IMR-90 (cell line): ENCODE results near the gene NEURL4. TPM values are rescaled to one million over a fixed set of nuclear protein-coding genes. Genes with fewer than 3 reads are reported as not detected.

ENCODE experiments used
- ATAC-seq: fragments of 200-7000 bp; cut with Tn5 transposase; 2 replicates; pipeline ENCODE4 v1.9.1; 2020; ENCODE audit warnings: low read depth, mild to moderate bottlenecking, moderate library complexity
- BruUV-seq: library from RNA; stranded (reverse); fragments of 400-500 nt; replicated peaks from 2 replicates; lab custom pipeline; 2021; lab: Mats Ljungman, UMichigan
- CTCF ChIA-PET: fragments of 300-600 bp; formaldehyde crosslinking; extraction: SDS; loops from one replicate; lab custom pipeline; 2021; ENCODE audit warnings: antibody characterized with exemption; lab: Yijun Ruan, JAX
- POLR2A ChIA-PET: fragments of 300-600 bp; sonication (Branson Sonifier 250); formaldehyde crosslinking; loops from one replicate; lab custom pipeline; 2022; ENCODE audit warnings: antibody characterized with exemption; ENCODE audit not compliant: unreplicated experiment; lab: Charles Lee
- DNase-seq: peaks from one replicate; pipeline ENCODE4 v3.0.0; 2013
- H2AFZ ChIP-seq: replicated peaks from 2 replicates; pipeline ENCODE3; 2013; ENCODE audit warnings: low read length, mild to moderate bottlenecking; ENCODE audit not compliant: poor library complexity
- H2AK5ac ChIP-seq: 2 replicates; pipeline ENCODE4 v1.6.1; 2013; ENCODE audit warnings: low read depth, low read length, inconsistent platforms
- H2AK9ac ChIP-seq: replicated peaks from 2 replicates; pipeline ENCODE3; 2013; ENCODE audit warnings: mild to moderate bottlenecking, low read depth, low read length, moderate library complexity; ENCODE audit not compliant: poor library complexity
- H2BK120ac ChIP-seq: 2 replicates; pipeline ENCODE4 v1.6.1; 2013; ENCODE audit warnings: low read depth, low read length, inconsistent platforms
- H2BK15ac ChIP-seq: 3 replicates; pipeline ENCODE4 v1.6.1; 2013; ENCODE audit warnings: low read depth, low read length, inconsistent platforms
- H2BK20ac ChIP-seq: 2 replicates; pipeline ENCODE4 v1.6.1; 2013; ENCODE audit warnings: low read depth, mild to moderate bottlenecking, inconsistent platforms, low read length, moderate library complexity
- H2BK5ac ChIP-seq: 2 replicates; pipeline ENCODE4 v1.6.1; 2013; ENCODE audit warnings: mild to moderate bottlenecking, low read depth, low read length, inconsistent platforms; ENCODE audit not compliant: poor library complexity, severe bottlenecking
- H3K14ac ChIP-seq: replicated peaks from 2 replicates; pipeline ENCODE4 v1.6.1; 2013; ENCODE audit warnings: low read depth, low read length, inconsistent platforms
- H3K18ac ChIP-seq: 2 replicates; pipeline ENCODE4 v1.6.1; 2013; ENCODE audit warnings: low read depth, low read length, control low read depth
- H3K23ac ChIP-seq: 2 replicates; pipeline ENCODE4 v1.6.1; 2013; ENCODE audit warnings: low read depth, low read length, inconsistent platforms
- H3K27ac ChIP-seq: 2 replicates; pipeline ENCODE4 v1.5.1; 2013; ENCODE audit warnings: mild to moderate bottlenecking, control low read depth, low read length; ENCODE audit not compliant: insufficient read depth
- H3K27me3 ChIP-seq: 2 replicates; pipeline ENCODE4 v1.6.1; 2013; ENCODE audit warnings: low read length; ENCODE audit not compliant: control insufficient read depth, insufficient read depth
- H3K36me3 ChIP-seq: 2 replicates; pipeline ENCODE4 v1.6.1; 2013; ENCODE audit warnings: low read length, mixed read lengths; ENCODE audit not compliant: control insufficient read depth, insufficient read depth
- H3K4ac ChIP-seq: 2 replicates; pipeline ENCODE4 v1.6.1; 2013; ENCODE audit warnings: low read depth, low read length, inconsistent platforms
- H3K4me1 ChIP-seq: 2 replicates; pipeline ENCODE4 v1.6.1; 2013; ENCODE audit warnings: low read length, mixed read lengths; ENCODE audit not compliant: control insufficient read depth, insufficient read depth
- H3K4me2 ChIP-seq: 2 replicates; pipeline ENCODE4 v1.6.1; 2013; ENCODE audit warnings: low read depth, mild to moderate bottlenecking, control low read depth, low read length, moderate library complexity
- H3K4me3 ChIP-seq: 2 replicates; pipeline ENCODE4 v1.5.1; 2013; ENCODE audit warnings: low read depth, mild to moderate bottlenecking, control low read depth, low read length, moderate library complexity; ENCODE audit not compliant: insufficient read depth
- H3K56ac ChIP-seq: 2 replicates; pipeline ENCODE4 v1.6.1; 2013; ENCODE audit warnings: low read length, inconsistent platforms; ENCODE audit not compliant: insufficient read depth; ENCODE audit errors: extremely low read depth
- H3K79me1 ChIP-seq, 2 experiments: 2 replicates each; pipeline ENCODE4 v1.6.1; 2013; ENCODE audit warnings: low read length in 2 of 2, inconsistent platforms in 1 of 2, low read depth in 1 of 2
- H3K9ac ChIP-seq: 2 replicates; pipeline ENCODE4 v1.6.1; 2013; ENCODE audit warnings: low read depth, low read length, control low read depth
- H3K9me1 ChIP-seq: 2 replicates; pipeline ENCODE4 v1.6.1; 2013; ENCODE audit warnings: low read length, inconsistent platforms; ENCODE audit not compliant: insufficient read depth
- H3K9me3 ChIP-seq: 2 replicates; pipeline ENCODE4 v1.6.1; 2013; ENCODE audit warnings: low read length; ENCODE audit not compliant: control insufficient read depth, insufficient read depth
- H4K20me1 ChIP-seq: 2 replicates; pipeline ENCODE4 v1.6.1; 2013; ENCODE audit warnings: low read length, inconsistent platforms; ENCODE audit not compliant: insufficient read depth
- H4K5ac ChIP-seq: 2 replicates; pipeline ENCODE4 v1.6.1; 2013; ENCODE audit warnings: mild to moderate bottlenecking, low read depth, low read length, control low read depth
- H4K8ac ChIP-seq, 2 experiments: 2 replicates each; pipeline ENCODE4 v1.6.1; 2013; ENCODE audit warnings: low read depth in 2 of 2, low read length in 2 of 2, control low read depth in 1 of 2, inconsistent platforms in 1 of 2
- H4K91ac ChIP-seq: 2 replicates; pipeline ENCODE4 v1.6.1; 2013; ENCODE audit warnings: low read depth, low read length, inconsistent platforms; ENCODE audit not compliant: insufficient read depth
- CHD1 ChIP-seq: IDR thresholded peaks from 2 replicates; pipeline ENCODE4 v1.6.1; 2012; ENCODE audit warnings: low read depth, low read length, improper control_type of control experiment
- MXI1 ChIP-seq: IDR thresholded peaks from 2 replicates; pipeline ENCODE4 v1.6.1; 2012; ENCODE audit warnings: low read depth, mild to moderate bottlenecking, low read length, moderate library complexity, borderline replicate concordance
- whole genome bisulfite sequencing, 2 experiments: methylation state at CpG; one replicate each; pipeline versions ENCODE4 v1.1.5 to v1.1.7; 2013; ENCODE audit warnings: missing lambda C conversion rate in 2 of 2; ENCODE audit not compliant: insufficient read length in 1 of 2; ENCODE audit errors: extremely low coverage in 2 of 2; 5-methylcytosine and 5-hydroxymethylcytosine counted together
- dilution Hi-C: fragments of 300-500 bp; cut with HindIII; formaldehyde crosslinking; loops from one replicate; pipeline ENCODE4 v1.14.3; 2018; ENCODE audit warnings: low sequenced_read_pairs; ENCODE audit not compliant: unreplicated experiment
- in situ Hi-C: fragments of 300-500 bp; cut with MboI; formaldehyde crosslinking; loops from 3 replicates; pipeline ENCODE4 v1.14.3; 2019; ENCODE audit warnings: low sequenced_read_pairs, inconsistent platforms, mixed read lengths
- intact Hi-C: fragments of 100-400 bp; cut with micrococcal nuclease; formaldehyde crosslinking; loops from 2 replicates; pipeline ENCODE4 v1.10.0; 2022
- polyA plus RNA-seq, 3 experiments: library from polyadenylated mRNA; depleted of rRNA; stranded (reverse); fragments of >200 nt; gene quantifications; 2 replicates each; pipeline ENCODE4 v1.2.3, GENCODE V29; 2012; ENCODE audit warnings: low replicate concordance in 1 of 3
- total RNA-seq: library from RNA; depleted of rRNA; stranded (reverse); fragments of >200 nt; gene quantifications from 2 replicates; pipeline ENCODE4 v1.2.3, GENCODE V29; 2012

NEURL4 gene
- total and polyA plus RNA-seq, 2 of the 4 experiments (the other 2 are of a cell fraction), result 8.4 to 23.3 TPM

- in situ Hi-C loops, result loop anchor here (5.0 kb wide), 1 partner anchor 53 kb away; no protein-coding TSS in a partner anchor
- Histone ChIP-seq H3K14ac (peak overlapping the region; percentile 62; the same call in 1 of the 2 replicates), H4K5ac (peak overlapping the region; percentile 58), H3K9ac (peak overlapping the region; percentile 55), H4K8ac (peak overlapping the region; percentile 39 to 84; a peak in 3 of 4 replicates), H2BK15ac (0 out of 3 replicates have a peak overlapping the region, but pooled peaks have one; percentile 26), H3K4me1 (peaks cover 5% of the 10 kb centered on the region; the same call in 1 of the 2 replicates), H2AK9ac (peak overlapping the region; percentile 83), H3K4me3 (peak overlapping the region; percentile 86), H3K18ac (no peak overlapping the region), H4K91ac (0 out of 2 replicates have a peak overlapping the region, but pooled peaks have one; percentile 9), H2BK5ac (peak overlapping the region; percentile 65), H3K4ac (peak overlapping the region; percentile 23; the same call in 1 of the 2 replicates), H3K36me3 (peaks cover 7% of the 10 kb centered on the region), H3K56ac (no peak overlapping the region), H3K27me3 (peaks cover 5% of the 10 kb centered on the region), H2BK20ac (no peak overlapping the region), H2BK120ac (no peak overlapping the region), H3K79me1 (peaks cover 10 to 21% of the 10 kb centered on the region in 2 experiments; a peak in 3 of 4 replicates), H3K9me1 (peaks cover 6% of the 10 kb centered on the region; the same call in 1 of the 2 replicates), H2AK5ac (peak overlapping the region; percentile 35; the same call in 1 of the 2 replicates), H3K4me2 (peak overlapping the region; percentile 90), H3K23ac (peak overlapping the region; percentile 10; the same call in 1 of the 2 replicates), H3K9me3 (no peaks in the 10 kb centered on the region), H3K27ac (peak overlapping the region; percentile 72), H4K20me1 (no peaks in the 10 kb centered on the region), H2AFZ (peak overlapping the region; percentile 97)
- ChIA-PET CTCF (no interaction called here), POLR2A (no interaction called here)
- no CpG with 5 or more reads among the region's 13 CpGs for WGBS, 2 experiments
- ATAC-seq, result no peak
- intact Hi-C loops, result no loop called here
- no peak for DNase-seq
- TF ChIP-seq CHD1, result no peak
- TF ChIP-seq MXI1, result peak; percentile 4; the same call in 1 of the 2 replicates
- BruUV-seq, result no TSS peak
- dilution Hi-C loops, result no loop called here
Observed at GRCh38 chr17:7330638-7331015, 1.5 kb upstream of the NEURL4 start.
